GM21825 (cell line): ENCODE results near the gene TSSK3.
A peak's percentile ranks its signal among the peaks of the same experiment; 100 is the strongest.
"Not testable (repeated sequence)": the region's sequence is repeated elsewhere in the genome, so short reads cannot be mapped to it uniquely, and the experiment has no call there.

ENCODE experiments used
- ATAC-seq: cut with Tn5 transposase; IDR thresholded peaks from one replicate; pipeline ENCODE4 v1.9.1; 2021; ENCODE audit warnings: mild to moderate bottlenecking, moderate library complexity; ENCODE audit not compliant: unreplicated experiment

The TSSK3 gene

DNA sequence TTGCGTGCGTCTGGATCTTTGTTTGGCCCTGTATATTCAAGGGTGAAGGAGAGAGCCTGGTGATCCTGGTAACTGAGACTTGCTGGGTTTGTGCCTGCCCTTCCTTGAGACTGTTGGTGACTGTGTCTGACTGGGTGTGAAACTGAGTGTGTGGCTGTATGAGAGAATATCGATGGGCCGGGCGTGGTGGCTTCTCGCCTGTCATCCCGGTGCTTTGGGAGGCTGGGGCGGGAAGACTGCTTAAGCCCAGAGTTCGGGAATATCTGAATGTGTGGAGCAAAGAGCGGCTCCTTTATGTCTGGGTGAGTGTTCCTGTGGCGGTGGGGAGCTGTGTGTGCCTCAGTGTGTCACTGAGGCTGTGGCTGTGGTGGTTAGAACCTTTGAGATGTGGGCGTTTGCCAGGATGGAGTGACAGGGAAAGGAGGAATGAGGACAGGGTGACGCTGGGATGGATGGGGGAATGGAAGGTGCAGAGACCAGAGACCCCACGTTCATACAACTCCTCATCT is 23.6 kb upstream of the TSSK3 start:
- no peak for ATAC-seq

GRCh38 chr1:32339363-32339978 is 22.9 kb upstream of the TSSK3 start:
- peak; percentile 31 for ATAC-seq

- ATAC-seq = no peak
Measured at GRCh38 chr1:32341186-32341757, 21.1 kb upstream of the TSSK3 start.

DNA sequence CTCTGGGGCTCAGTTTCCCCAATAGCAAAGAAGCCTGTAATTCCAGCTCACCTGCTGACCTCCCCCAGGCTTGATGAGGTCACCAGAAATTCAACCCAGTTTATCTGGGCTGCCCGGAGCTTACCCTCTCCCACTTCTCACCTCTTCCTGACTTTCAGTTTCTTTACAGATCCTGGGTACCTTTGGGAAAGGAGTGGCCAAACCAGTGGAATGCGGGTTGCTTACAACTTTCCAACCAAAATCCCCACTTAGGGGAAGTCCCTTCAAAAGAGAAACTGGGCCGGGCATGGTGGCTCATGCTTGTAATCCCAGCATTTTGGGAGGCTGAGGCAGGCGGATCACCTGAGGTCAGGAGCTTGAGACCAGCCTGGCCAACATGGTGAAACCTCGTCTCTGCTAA is 20.4 kb upstream of the TSSK3 start:
- ATAC-seq = no peak

DNA sequence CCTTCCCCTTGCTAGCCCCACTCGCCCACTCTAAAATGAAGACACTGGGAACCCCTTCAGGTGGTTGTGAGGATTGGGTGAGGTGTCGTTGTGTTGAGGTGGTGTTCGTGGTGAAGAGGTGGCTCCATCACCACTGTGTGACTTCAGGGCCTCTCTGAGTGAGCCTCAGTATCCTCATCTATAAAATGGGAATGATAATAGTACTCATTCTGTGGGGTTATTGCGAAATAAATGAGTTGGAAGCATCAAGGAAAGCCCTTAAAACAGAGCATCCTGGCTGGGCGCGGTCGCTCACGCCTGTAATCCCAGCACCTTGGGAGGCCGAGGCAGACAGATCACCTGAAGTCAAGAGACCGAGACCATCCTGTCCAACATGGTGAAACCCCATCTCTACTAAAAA is 19.6 kb upstream of the TSSK3 start:
- no peak for ATAC-seq

DNA sequence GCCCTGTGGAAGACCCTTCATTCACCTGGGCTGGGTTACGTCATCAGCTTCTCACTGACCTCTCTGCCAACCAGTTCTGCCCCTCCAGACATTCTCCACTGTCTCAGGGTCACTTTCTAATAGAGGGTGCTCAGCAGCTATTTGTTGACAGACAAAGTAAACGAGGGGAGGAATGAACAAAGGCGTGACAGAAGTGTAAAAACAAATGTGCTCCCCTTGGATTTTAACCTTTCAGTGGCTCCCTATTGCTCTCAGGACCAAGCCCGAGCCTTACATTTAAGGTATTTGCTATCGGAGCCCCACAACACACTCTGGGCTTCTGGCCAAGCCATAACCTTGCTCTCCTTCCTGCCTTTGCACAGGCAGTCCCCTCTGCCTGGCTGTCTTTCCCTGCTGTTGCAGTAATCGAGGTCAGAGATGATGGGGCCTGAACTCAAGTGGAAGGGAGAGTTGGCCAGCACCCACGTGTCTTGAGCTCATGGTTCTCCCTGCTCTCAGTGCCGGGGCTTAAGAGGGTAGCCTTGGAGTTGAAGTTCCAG is 17.0 kb upstream of the TSSK3 start:
- no peak for ATAC-seq

- no peak for ATAC-seq
Measured at GRCh38 chr1:32346532-32347157, 15.7 kb upstream of the TSSK3 start.

DNA sequence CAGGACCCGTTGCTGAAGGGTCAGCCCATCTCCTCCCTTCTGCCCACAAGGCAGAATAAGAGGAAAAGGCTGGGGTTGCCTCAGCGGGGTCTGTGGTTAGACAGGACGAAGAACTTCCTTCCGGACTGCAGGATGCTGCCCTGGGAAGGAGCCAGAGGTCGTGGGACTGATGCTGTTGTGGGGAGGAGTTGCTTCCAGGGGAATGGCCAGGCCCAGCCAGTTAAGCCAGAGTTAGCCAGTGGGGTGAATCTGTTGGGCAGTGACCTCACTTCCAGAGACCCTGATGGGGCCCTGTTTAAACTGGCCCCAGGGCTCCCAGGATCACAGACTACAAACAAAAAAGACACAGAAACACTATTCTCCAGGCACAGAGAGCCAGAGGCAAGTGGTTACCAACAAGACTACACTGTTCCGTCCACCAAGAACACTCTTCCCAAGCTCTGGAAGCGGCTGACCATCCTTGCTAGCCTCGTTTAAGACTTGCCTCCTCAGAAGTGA is 13.1 kb upstream of the TSSK3 start:
- no peak for ATAC-seq

DNA sequence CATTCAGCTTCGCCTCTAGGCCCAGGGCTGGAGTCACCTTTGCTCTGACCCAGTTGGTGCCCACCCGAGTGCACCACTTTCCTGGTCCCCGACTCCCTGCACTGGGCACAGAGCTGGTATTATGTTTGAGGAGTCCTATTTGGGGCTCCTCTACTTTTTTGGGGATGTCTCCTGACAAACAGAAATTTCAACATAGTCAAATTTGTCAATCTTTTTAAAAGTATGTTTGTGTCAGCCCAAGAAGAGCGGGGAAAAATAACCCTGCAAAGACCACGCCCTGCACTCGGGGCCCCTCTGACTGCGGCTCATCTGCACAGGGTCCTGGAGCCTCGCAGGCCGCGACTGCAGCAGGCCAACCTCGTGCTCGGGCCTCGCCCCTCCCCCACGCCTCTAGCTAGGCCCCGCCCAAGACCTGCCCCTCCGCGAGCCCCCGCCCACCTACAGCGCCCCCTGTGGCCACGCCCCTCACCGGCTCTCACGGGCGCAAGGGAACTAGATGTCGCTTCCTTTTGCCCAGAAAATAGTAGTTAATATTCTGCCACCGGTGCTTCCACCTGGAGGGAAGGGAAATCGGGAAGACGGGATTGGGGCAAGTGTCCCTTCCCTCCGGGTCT is 11.4 kb upstream of the TSSK3 start:
- ATAC-seq = peak; percentile 36

- peak; percentile 81 for ATAC-seq
Measured at GRCh38 chr1:32351399-32352238, 10.7 kb upstream of the TSSK3 start.

- no peak for ATAC-seq
Measured at GRCh38 chr1:32352239-32352745, 10.0 kb upstream of the TSSK3 start.

DNA sequence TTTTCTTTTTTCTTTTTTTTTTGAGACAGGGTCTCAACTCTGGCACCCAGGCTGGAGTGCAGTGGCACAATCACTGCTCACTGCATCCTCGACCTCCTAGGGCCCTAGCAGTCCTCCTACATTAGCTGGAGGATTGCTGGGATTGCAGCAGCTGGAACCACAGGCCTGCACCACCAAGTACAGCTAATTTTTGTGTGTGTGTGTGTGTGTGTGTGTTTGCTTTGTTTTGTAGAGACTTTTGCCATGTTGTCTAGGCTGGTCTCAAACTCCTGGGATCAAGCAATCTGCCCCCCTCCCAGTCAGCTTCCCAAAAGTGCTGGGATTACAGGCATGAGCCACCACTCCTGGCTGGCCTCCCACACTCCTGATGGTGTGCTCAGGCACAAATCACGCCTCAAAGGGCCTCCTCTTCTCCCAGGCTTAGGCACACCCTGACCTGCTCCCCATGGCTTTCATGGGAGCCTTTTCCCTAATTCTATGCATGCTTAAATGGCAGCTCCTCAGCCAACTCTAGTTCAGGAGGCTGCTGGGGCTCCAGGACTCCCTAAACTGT is 9.4 kb upstream of the TSSK3 start:
- ATAC-seq = no peak

GRCh38 chr1:32353431-32353830 is 8.9 kb upstream of the TSSK3 start:
- ATAC-seq = no peak

GRCh38 chr1:32353886-32354570 is 8.3 kb upstream of the TSSK3 start:
- ATAC-seq = no peak

- not testable (repeated sequence) for ATAC-seq
Measured at GRCh38 chr1:32355778-32356177, 6.6 kb upstream of the TSSK3 start.

GRCh38 chr1:32356478-32356877 is 5.9 kb upstream of the TSSK3 start:
- no peak for ATAC-seq

GRCh38 chr1:32357614-32358013 is 4.7 kb upstream of the TSSK3 start:
- no peak for ATAC-seq

- ATAC-seq = no peak
Measured at GRCh38 chr1:32358435-32358834, 3.9 kb upstream of the TSSK3 start.

DNA sequence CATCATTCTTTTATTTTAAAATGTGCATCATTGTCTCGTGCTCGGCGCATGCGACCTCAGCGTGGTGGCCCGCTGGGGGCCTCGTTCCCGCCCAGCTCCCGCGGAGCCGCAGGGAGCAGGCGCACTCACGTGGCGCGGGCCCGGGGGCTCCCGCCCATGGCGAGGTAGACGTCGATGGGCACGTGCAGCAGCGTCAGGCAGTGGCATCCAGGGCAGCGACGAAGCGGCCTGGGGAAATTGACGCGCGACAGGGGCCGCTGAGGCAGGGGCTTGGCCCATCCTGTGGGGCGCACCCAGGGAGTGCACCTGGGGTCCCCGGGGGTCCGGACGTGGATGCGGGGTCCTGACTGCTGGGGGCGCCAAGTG is 1.0 kb upstream of the TSSK3 start:
- no peak for ATAC-seq
